Uterus (tissue), 4 donors: ENCODE data around the gene GSN. TPM values are rescaled to one million over a fixed set of nuclear protein-coding genes. Genes with fewer than 3 reads are reported as not detected.

Experiments
- DNase-seq, 2 donors: peaks; one replicate each; pipeline ENCODE4 v3.0.0-alpha.2; 2019 to 2020
- H3K27ac ChIP-seq, 2 donors: fragments of 200-600 bp; sonication (generic); 1 replicate in 1 of 2; 2 replicates in 1 of 2; pipeline ENCODE4 v1.5.1; 2016 to 2018
- H3K27me3 ChIP-seq, 2 donors: fragments of 200-600 bp; sonication (generic); one replicate each; pipeline ENCODE4 v1.5.1; 2018 to 2019; ENCODE audit warnings: control low read depth in 1 of 2
- H3K36me3 ChIP-seq, 2 donors: fragments of 200-600 bp; sonication (generic); one replicate each; pipeline ENCODE4 v1.5.1; 2019; ENCODE audit warnings: control low read depth in 1 of 2
- H3K4me1 ChIP-seq, 2 donors: fragments of 200-600 bp; sonication (generic); one replicate each; pipeline ENCODE4 v1.5.1; 2018 to 2019; ENCODE audit warnings: control low read depth in 1 of 2
- H3K4me3 ChIP-seq, 2 donors: fragments of 200-600 bp; sonication (generic); 1 replicate in 1 of 2; 2 replicates in 1 of 2; pipeline ENCODE4 v1.5.1; 2018 to 2019; ENCODE audit warnings: mild to moderate bottlenecking in 1 of 2
- H3K9me3 ChIP-seq, 2 donors: fragments of 200-600 bp; sonication (generic); one replicate each; pipeline ENCODE4 v1.5.1; 2019; ENCODE audit warnings: control low read depth in 1 of 2
- POLR2A ChIP-seq, 2 donors: fragments of 450-650 bp; IDR thresholded peaks; one replicate each; pipeline ENCODE4 v1.6.1; 2016; ENCODE audit warnings: antibody characterized with exemption in 2 of 2, mild to moderate bottlenecking in 1 of 2, moderate library complexity in 1 of 2
- intact Hi-C: fragments of 100-400 bp; cut with DNase I; formaldehyde crosslinking; loops from one replicate; pipeline ENCODE4 v1.15.1; 2023; ENCODE audit warnings: low total_unique reads
- total RNA-seq, 4 donors: library from RNA; depleted of rRNA in 3 of 4; stranded (reverse); fragments of >200 nt in 3 of 4; gene quantifications; one replicate each; pipeline versions ENCODE4 v1.1.0 to v1.2.4, GENCODE V29; 2014 to 2023
- TF ChIP-seq, protein P1 (sequence below), 4 experiments: fragments of 200-600 bp in 2 of 4; fragments of 450-650 bp in 2 of 4; sonication (generic) in 2 of 4; IDR thresholded peaks; one replicate each; pipeline ENCODE4 v1.5.1; 2016 to 2019; ENCODE audit warnings: antibody characterized with exemption in 4 of 4, mild to moderate bottlenecking in 2 of 4, moderate library complexity in 1 of 4
- donor health status: DM: yes; HTN: yes; CAD: no.

Gene GSN
- total RNA-seq, 4 donors from 2014 or later = 567 to 1,619 (median 884) TPM

DNA sequence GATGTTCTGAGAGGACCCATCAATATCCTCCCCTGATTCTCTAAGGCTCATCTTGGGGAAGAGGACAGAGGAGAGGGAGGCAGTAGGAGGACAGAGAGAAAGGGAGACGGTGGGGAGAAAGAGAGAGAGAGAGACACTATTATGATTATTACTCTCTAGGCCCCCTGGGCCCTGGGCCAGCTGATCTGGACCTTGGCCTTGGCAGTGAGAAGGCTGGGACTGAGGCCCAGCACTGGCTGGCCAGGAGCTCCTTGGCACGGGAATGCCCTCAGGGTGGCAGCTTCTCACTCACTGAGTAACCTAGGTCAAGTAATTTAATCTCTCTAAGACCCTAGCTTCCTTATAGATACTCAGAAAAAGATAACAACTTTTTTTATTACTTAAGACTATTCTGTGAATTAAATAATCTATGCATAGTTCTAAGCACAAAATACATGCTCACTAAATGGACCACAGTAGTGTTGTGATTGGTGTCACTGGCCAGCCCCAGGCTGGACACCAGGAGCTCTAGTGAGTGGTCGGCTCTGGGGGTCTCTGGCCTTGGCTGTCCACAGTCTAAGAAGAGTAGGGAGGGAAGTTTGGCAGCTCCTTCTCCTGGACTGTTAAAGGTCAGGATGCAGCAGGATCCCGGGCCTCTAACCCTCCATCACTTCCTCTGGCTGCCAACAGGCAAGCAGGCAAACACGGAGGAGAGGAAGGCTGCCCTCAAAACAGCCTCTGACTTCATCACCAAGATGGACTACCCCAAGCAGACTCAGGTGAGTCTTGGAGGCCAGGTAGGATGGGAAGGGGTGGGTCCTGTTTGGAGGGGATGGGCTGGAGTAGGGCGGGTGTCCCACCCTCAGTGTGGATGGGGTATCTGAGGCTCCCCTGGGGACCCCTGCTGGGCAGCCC is 50.0 kb downstream of the GSN start:
- peak overlapping the region; percentile 82 to 98 for H3K27ac ChIP-seq
- peaks cover 0 to 3% of the 10 kb centered on the region in 2 donors for H3K36me3 ChIP-seq
- no peak for TF ChIP-seq POLR2A (IDR thresholded peaks at IDR 0.05)
- TF ChIP-seq, protein P1, sequence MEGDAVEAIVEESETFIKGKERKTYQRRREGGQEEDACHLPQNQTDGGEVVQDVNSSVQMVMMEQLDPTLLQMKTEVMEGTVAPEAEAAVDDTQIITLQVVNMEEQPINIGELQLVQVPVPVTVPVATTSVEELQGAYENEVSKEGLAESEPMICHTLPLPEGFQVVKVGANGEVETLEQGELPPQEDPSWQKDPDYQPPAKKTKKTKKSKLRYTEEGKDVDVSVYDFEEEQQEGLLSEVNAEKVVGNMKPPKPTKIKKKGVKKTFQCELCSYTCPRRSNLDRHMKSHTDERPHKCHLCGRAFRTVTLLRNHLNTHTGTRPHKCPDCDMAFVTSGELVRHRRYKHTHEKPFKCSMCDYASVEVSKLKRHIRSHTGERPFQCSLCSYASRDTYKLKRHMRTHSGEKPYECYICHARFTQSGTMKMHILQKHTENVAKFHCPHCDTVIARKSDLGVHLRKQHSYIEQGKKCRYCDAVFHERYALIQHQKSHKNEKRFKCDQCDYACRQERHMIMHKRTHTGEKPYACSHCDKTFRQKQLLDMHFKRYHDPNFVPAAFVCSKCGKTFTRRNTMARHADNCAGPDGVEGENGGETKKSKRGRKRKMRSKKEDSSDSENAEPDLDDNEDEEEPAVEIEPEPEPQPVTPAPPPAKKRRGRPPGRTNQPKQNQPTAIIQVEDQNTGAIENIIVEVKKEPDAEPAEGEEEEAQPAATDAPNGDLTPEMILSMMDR (IDR thresholded peaks at IDR 0.05) = no peak
- H3K9me3 ChIP-seq = no peaks in the 10 kb centered on the region
- no peak overlapping the region for H3K4me3 ChIP-seq
- peak in 1 of 2 donors; percentile 15 for DNase-seq
- H3K27me3 ChIP-seq = no peaks in the 10 kb centered on the region
- peaks cover 3 to 14% of the 10 kb centered on the region in 2 donors for H3K4me1 ChIP-seq
- intact Hi-C loops = no loop called here

DNA sequence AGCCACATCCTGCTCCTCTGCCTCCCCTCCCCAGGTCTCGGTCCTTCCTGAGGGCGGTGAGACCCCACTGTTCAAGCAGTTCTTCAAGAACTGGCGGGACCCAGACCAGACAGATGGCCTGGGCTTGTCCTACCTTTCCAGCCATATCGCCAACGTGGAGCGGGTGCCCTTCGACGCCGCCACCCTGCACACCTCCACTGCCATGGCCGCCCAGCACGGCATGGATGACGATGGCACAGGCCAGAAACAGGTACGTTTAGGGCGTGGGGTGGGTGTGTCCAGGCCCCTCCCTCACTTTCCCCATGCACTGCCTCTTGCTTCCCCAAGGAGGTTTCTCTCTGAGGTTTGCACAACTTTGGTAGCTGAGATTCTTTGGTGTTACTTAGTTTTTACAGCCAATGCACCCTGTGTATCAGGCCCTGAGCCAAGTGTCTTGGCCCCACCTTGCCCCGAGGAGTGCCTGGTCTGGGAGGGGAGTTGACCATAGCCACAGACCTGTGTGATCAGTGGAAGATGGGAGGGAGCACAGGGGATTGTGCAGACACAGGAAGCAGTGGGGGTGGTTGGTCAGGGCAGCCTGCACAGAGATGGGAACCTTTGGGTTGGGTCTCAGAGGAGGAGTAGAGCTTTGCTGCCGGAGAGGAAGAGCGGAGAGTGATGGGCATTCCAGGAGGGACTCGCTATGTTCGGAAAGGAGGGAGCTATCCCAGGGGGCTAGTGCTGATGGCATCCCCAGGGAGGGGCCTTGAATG is 50.8 kb downstream of the GSN start:
- Histone ChIP-seq H3K9me3 (no peaks in the 10 kb centered on the region), H3K27ac (peak overlapping the region; percentile 82 to 98), H3K27me3 (no peaks in the 10 kb centered on the region), H3K36me3 (peaks cover 0 to 3% of the 10 kb centered on the region in 2 donors), H3K4me1 (peaks cover 3 to 14% of the 10 kb centered on the region in 2 donors), H3K4me3 (no peak overlapping the region)
- TF ChIP-seq, protein P1 (IDR thresholded peaks at IDR 0.05) = no peak
- no peak for TF ChIP-seq POLR2A (IDR thresholded peaks at IDR 0.05)
- intact Hi-C loops = no loop called here
- DNase-seq = peak in 1 of 2 donors; percentile 25

- Histone ChIP-seq H3K4me1 (peaks cover 3 to 14% of the 10 kb centered on the region in 2 donors), H3K36me3 (no peaks in the 10 kb centered on the region)
Measured at GRCh38 chr9:121319383-121319780, 51.4 kb downstream of the GSN start.

DNA sequence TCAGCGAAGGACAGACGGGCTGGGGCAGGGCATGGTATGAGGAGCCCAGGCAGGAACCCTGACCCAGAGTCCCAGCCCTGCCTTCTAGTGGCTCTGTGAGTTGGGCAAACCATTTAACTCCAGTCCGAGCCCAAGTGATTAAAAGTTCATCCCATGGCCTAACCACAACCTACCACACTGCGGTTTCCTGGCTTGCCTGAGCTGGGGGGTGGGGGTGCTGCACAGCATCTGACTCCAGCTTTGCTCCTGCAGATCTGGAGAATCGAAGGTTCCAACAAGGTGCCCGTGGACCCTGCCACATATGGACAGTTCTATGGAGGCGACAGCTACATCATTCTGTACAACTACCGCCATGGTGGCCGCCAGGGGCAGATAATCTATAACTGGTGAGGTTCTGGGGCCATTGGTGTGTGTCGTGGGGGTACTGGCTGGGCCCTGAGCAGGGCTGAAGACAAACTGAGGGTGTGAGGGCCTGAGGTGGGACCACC is 53.1 kb downstream of the GSN start:
- TF ChIP-seq POLR2A (IDR thresholded peaks at IDR 0.05) = no peak
- TF ChIP-seq, protein P1 (IDR thresholded peaks at IDR 0.05) = no peak
- Histone ChIP-seq H3K9me3 (no peaks in the 10 kb centered on the region), H3K27me3 (no peaks in the 10 kb centered on the region), H3K4me1 (peaks cover 3 to 26% of the 10 kb centered on the region in 2 donors), H3K36me3 (no peaks in the 10 kb centered on the region), H3K27ac (peak overlapping the region; percentile 82 to 98), H3K4me3 (no peak overlapping the region)
- peak in 1 of 2 donors; percentile 16 for DNase-seq
- intact Hi-C loops = loop anchor here (10.0 kb wide), 1 partner anchor 54 kb away; the partner anchor contains the start of gene STOM

More at GRCh38 chr9:121319383-121319780, 51.4 kb downstream of the GSN start:
- Histone ChIP-seq H3K27ac (peak overlapping the region; percentile 82 to 98), H3K27me3 (no peaks in the 10 kb centered on the region), H3K9me3 (no peaks in the 10 kb centered on the region), H3K4me3 (no peak overlapping the region)
- peak in 1 of 2 donors; percentile 15 for DNase-seq
- intact Hi-C loops = no loop called here
- TF ChIP-seq, protein P1 (IDR thresholded peaks at IDR 0.05) = no peak
- TF ChIP-seq POLR2A (IDR thresholded peaks at IDR 0.05) = no peak
